ENCODE results near the gene OSBPL1A.

Gene OSBPL1A

GRCh38 chr18:24359787-24360530 lies 37.7 kb downstream of the OSBPL1A start:
- 0 out of 2 replicates have a peak, but pooled peaks have one; percentile 48 for TF ChIP-seq ZNF384 (IDR thresholded peaks at IDR 0.05)
- peak; percentile 44 for DNase-seq (ENCODE audit: extremely low spot score)
- ChIA-PET POLR2A (interaction anchor here (1.2 kb wide), 2 partner anchors 38 to 67 kb away, joined by 3 read pairs; partner anchors contain the start of genes IMPACT and OSBPL1A), CTCF (interaction anchor here (0.6 to 3.3 kb wide), 14 partner anchors 17 to 887 kb away, joined by 3 to 28 read pairs (median 4); no protein-coding TSS in a partner anchor)

GRCh38 chr18:24354278-24354677 lies 43.3 kb downstream of the OSBPL1A start:
- no peak for DNase-seq (ENCODE audit: extremely low spot score)
- CTCF ChIA-PET = no interaction called here
- TF ChIP-seq CTBP1 (IDR thresholded peaks at IDR 0.05; ENCODE audit: borderline replicate concordance) (no peak), NFRKB (IDR thresholded peaks at IDR 0.05) (no peak), BHLHE40 (IDR thresholded peaks at IDR 0.05; ENCODE audit: borderline replicate concordance) (no peak), LEF1 (IDR thresholded peaks at IDR 0.05; ENCODE audit: borderline replicate concordance) (no peak), FOXM1 (IDR thresholded peaks at IDR 0.05; ENCODE audit: borderline replicate concordance) (no peak), L3MBTL2 (conservative IDR thresholded peaks at IDR 0.05) (no peak), HDGF (IDR thresholded peaks at IDR 0.05; ENCODE audit: borderline replicate concordance) (no peak)
- POLR2A ChIA-PET = no interaction called here

GRCh38 chr18:24346254-24346653 lies 51.4 kb downstream of the OSBPL1A start:
- ChIA-PET CTCF (interaction anchor here (0.6 to 1.1 kb wide), 2 partner anchors 22 to 143 kb away, joined by 3 read pairs; no protein-coding TSS in a partner anchor), POLR2A (no interaction called here)
- TF ChIP-seq LEF1 (IDR thresholded peaks at IDR 0.05; ENCODE audit: borderline replicate concordance) (no peak), BHLHE40 (IDR thresholded peaks at IDR 0.05; ENCODE audit: borderline replicate concordance) (no peak), FOXK2 (IDR thresholded peaks at IDR 0.05) (no peak), ELF4 (IDR thresholded peaks at IDR 0.05) (no peak), SP1 (IDR thresholded peaks at IDR 0.05) (no peak), PKNOX1 (IDR thresholded peaks at IDR 0.05) (no peak)
- no peak for DNase-seq (ENCODE audit: extremely low spot score)

- ChIA-PET POLR2A (no interaction called here), CTCF (no interaction called here)
- DNase-seq (ENCODE audit: extremely low spot score) = no peak
These were observed 53.1 kb downstream of the OSBPL1A start for GRCh38 chr18:24344509-24344908.

GRCh38 chr18:24342347-24342746 lies 55.3 kb downstream of the OSBPL1A start:
- CTCF ChIA-PET = no interaction called here
- TF ChIP-seq ARNT (IDR thresholded peaks at IDR 0.05) (no peak), HDGF (IDR thresholded peaks at IDR 0.05; ENCODE audit: borderline replicate concordance) (no peak), SUZ12 (IDR thresholded peaks at IDR 0.05) (no peak), BHLHE40 (IDR thresholded peaks at IDR 0.05; ENCODE audit: borderline replicate concordance) (no peak), ELF4 (IDR thresholded peaks at IDR 0.05) (no peak), NFRKB (IDR thresholded peaks at IDR 0.05) (no peak), LEF1 (IDR thresholded peaks at IDR 0.05; ENCODE audit: borderline replicate concordance) (no peak), FOXK2 (IDR thresholded peaks at IDR 0.05) (no peak), CTBP1 (IDR thresholded peaks at IDR 0.05; ENCODE audit: borderline replicate concordance) (no peak), ZNF384 (IDR thresholded peaks at IDR 0.05) (no peak), TARDBP (IDR thresholded peaks at IDR 0.05) (no peak), FOXM1 (IDR thresholded peaks at IDR 0.05; ENCODE audit: borderline replicate concordance) (no peak), FOXA1 (IDR thresholded peaks at IDR 0.05) (no peak)
- POLR2A ChIA-PET = no interaction called here
- DNase-seq (ENCODE audit: extremely low spot score) = no peak

More at GRCh38 chr18:24344509-24344908, 53.1 kb downstream of the OSBPL1A start:
- TF ChIP-seq NFRKB (IDR thresholded peaks at IDR 0.05) = no peak
- no peak for TF ChIP-seq HDGF (IDR thresholded peaks at IDR 0.05; ENCODE audit: borderline replicate concordance)
- no peak for TF ChIP-seq BHLHE40 (IDR thresholded peaks at IDR 0.05; ENCODE audit: borderline replicate concordance)
- no peak for TF ChIP-seq FOXK2 (IDR thresholded peaks at IDR 0.05)
- TF ChIP-seq ZNF384 (IDR thresholded peaks at IDR 0.05) = no peak
- TF ChIP-seq CTBP1 (IDR thresholded peaks at IDR 0.05; ENCODE audit: borderline replicate concordance) = no peak
- no peak for TF ChIP-seq ARNT (IDR thresholded peaks at IDR 0.05)
- no peak for TF ChIP-seq FOXA1 (IDR thresholded peaks at IDR 0.05)
- no peak for TF ChIP-seq SUZ12 (IDR thresholded peaks at IDR 0.05)
- TF ChIP-seq TARDBP (IDR thresholded peaks at IDR 0.05) = no peak
- no peak for TF ChIP-seq L3MBTL2 (conservative IDR thresholded peaks at IDR 0.05)
- TF ChIP-seq SP1 (IDR thresholded peaks at IDR 0.05) = no peak
- TF ChIP-seq LEF1 (IDR thresholded peaks at IDR 0.05; ENCODE audit: borderline replicate concordance) = no peak
- TF ChIP-seq FOXM1 (IDR thresholded peaks at IDR 0.05; ENCODE audit: borderline replicate concordance) = no peak
- no peak for TF ChIP-seq ELF4 (IDR thresholded peaks at IDR 0.05)
- TF ChIP-seq PKNOX1 (IDR thresholded peaks at IDR 0.05) = no peak

GRCh38 chr18:24341361-24341760 lies 56.3 kb downstream of the OSBPL1A start:
- no peak for DNase-seq (ENCODE audit: extremely low spot score)
- ChIA-PET CTCF (interaction anchor here (0.5 kb wide), 1 partner anchor 322 kb away, joined by 4 read pairs; no protein-coding TSS in a partner anchor), POLR2A (no interaction called here)
- TF ChIP-seq CTBP1 (IDR thresholded peaks at IDR 0.05; ENCODE audit: borderline replicate concordance) (no peak), LEF1 (IDR thresholded peaks at IDR 0.05; ENCODE audit: borderline replicate concordance) (no peak), SP1 (IDR thresholded peaks at IDR 0.05) (no peak), ZNF384 (IDR thresholded peaks at IDR 0.05) (no peak), NFRKB (IDR thresholded peaks at IDR 0.05) (no peak), BHLHE40 (IDR thresholded peaks at IDR 0.05; ENCODE audit: borderline replicate concordance) (no peak), TARDBP (IDR thresholded peaks at IDR 0.05) (no peak), ARNT (IDR thresholded peaks at IDR 0.05) (no peak), FOXA1 (IDR thresholded peaks at IDR 0.05) (no peak), FOXM1 (IDR thresholded peaks at IDR 0.05; ENCODE audit: borderline replicate concordance) (no peak), L3MBTL2 (conservative IDR thresholded peaks at IDR 0.05) (no peak)
